MV-4-11 (cell line): ENCODE results near the gene OR2V1.
"Not testable (repeated sequence)": the region's sequence is repeated elsewhere in the genome, so short reads cannot be mapped to it uniquely, and the experiment has no call there.

Experiments used
- DNase-seq: peaks from one replicate; lab custom pipeline; 2025; lab: John Stamatoyannopoulos, UW

The OR2V1 gene

GRCh38 chr5:181101930-181102674 lies 28.9 kb downstream of the OR2V1 start:
- DNase-seq: not testable (repeated sequence)

GRCh38 chr5:181101030-181101641 lies 29.8 kb downstream of the OR2V1 start:
- DNase-seq: not testable (repeated sequence)

- DNase-seq: no peak
These were observed 30.7 kb downstream of the OR2V1 start for GRCh38 chr5:181100121-181100875.

GRCh38 chr5:181099602-181100086 lies 31.3 kb downstream of the OR2V1 start:
- DNase-seq: no peak

GRCh38 chr5:181098762-181099601 lies 32.0 kb downstream of the OR2V1 start:
- DNase-seq: no peak

- not testable (repeated sequence) for DNase-seq
These were observed 33.0 kb downstream of the OR2V1 start for GRCh38 chr5:181097759-181098491.

- DNase-seq: not testable (repeated sequence)
These were observed 33.6 kb downstream of the OR2V1 start for GRCh38 chr5:181097383-181097753.

- not testable (repeated sequence) for DNase-seq
These were observed 34.1 kb downstream of the OR2V1 start for GRCh38 chr5:181096721-181097382.

- DNase-seq: not testable (repeated sequence)
These were observed 35.8 kb downstream of the OR2V1 start for GRCh38 chr5:181095162-181095561.

GRCh38 chr5:181092428-181092827 lies 38.5 kb downstream of the OR2V1 start:
- DNase-seq: no peak

- no peak for DNase-seq
These were observed 42.7 kb downstream of the OR2V1 start for GRCh38 chr5:181088289-181088688.

- DNase-seq: no peak
These were observed 43.7 kb downstream of the OR2V1 start for GRCh38 chr5:181087309-181087708.

- no peak for DNase-seq
These were observed 44.1 kb downstream of the OR2V1 start for GRCh38 chr5:181086884-181087205.

GRCh38 chr5:181086026-181086883 lies 44.7 kb downstream of the OR2V1 start:
- DNase-seq: no peak

- DNase-seq: no peak
These were observed 46.3 kb downstream of the OR2V1 start for GRCh38 chr5:181084621-181085195.

GRCh38 chr5:181081989-181082388 lies 49.0 kb downstream of the OR2V1 start:
- DNase-seq: no peak

GRCh38 chr5:181076920-181077319 lies 54.0 kb downstream of the OR2V1 start:
- DNase-seq: no peak
